NOMO-1 (cell line): ENCODE measurements around the gene KIRREL3.
A peak's percentile ranks its signal among the peaks of the same experiment; 100 is the strongest.
"Not testable (repeated sequence)": the region's sequence is repeated elsewhere in the genome, so short reads cannot be mapped to it uniquely, and the experiment has no call there.

Source experiments
- DNase-seq, 2 experiments: peaks; one replicate each; lab custom pipeline; 2025; ENCODE audit not compliant: unreplicated experiment in 2 of 2; lab: John Stamatoyannopoulos, UW

Gene KIRREL3

GRCh38 chr11:126398721-126399120 lies 601.8 kb downstream of the KIRREL3 start:
- no peak for DNase-seq

DNA sequence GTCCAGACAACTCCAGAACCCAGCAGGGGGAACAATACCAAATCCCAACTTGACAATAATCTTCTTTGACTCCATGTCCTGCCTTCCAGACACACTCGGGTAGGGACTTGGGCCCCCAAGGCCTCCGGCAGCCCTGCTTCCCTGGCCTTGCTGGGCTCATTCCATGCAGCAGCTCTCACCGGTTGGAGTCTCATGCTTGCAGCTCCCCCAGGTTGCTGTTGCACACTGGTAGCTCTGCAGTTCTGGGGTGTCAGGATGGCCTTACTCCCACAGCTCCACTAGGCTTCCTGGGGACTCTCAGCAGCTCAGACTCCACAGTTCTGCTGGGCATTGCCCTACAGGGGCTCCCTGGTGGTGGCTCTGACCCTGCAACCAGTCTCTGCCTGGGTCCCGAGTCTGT lies 602.3 kb downstream of the KIRREL3 start:
- no peak for DNase-seq

DNA sequence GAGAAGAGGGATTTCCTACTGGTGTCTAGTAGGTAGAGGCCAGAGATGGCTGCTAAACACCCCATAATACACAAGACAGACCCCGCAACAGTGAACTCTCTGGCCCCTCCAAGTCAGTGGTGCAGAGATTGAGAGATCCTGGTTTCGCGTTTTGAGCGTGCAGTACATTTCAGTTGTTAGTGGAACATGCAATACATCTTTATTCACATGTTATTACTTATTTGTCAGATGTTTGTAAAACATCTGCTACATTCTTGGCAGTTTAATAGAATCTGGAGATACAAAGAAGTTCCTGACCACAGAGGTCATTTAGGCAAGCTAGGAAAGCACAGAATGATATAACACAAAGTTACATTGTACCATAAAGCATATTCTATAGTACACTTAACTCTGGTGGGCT lies 603.6 kb downstream of the KIRREL3 start:
- DNase-seq, result no peak

DNA sequence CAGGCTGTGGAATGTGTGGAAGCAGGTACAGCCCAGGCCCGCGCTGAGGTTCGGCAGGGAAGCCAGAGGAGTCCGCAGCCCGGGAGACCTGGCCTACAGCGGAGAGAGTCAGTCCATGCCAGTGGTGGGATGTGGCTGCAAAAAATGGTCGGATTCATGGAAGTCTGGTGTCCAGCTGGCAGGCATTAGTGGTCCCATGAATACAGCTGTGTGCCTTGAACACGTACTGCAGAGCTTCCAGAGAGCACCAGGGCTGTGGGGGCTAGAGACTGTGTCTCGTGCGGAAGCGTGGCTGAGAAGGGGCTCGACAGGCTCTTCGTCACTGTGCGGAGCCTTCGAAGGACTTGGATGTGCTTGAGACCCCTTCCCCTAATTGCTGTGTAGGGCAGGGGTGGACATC lies 604.3 kb downstream of the KIRREL3 start:
- DNase-seq, result not testable (repeated sequence)

- not testable (repeated sequence) for DNase-seq
Measured at GRCh38 chr11:126395784-126396183, 604.8 kb downstream of the KIRREL3 start.

- not testable (repeated sequence) for DNase-seq
Measured at GRCh38 chr11:126394634-126395072, 605.9 kb downstream of the KIRREL3 start.

DNA sequence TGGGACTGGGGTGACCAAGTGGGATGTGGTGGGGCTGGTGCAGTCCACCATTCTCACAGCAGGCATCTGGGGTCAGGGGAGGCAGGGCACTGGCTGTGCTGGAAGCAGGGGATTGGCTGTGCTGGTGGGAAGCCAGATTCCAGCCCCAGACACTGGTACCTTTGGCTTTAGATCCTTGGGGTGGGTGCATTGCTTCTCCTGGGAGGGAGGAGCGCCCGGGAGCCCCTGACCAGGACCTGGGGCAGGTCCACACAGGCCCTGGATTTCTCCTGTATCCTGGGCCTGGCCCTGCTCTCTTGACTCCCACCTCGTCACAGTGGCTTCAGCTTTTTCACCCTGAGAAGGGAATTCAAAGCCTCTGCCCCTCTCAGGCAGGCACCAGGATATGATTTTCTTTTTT lies 606.5 kb downstream of the KIRREL3 start:
- DNase-seq, result no peak

GRCh38 chr11:126393143-126393542 lies 607.4 kb downstream of the KIRREL3 start:
- no peak for DNase-seq

DNA sequence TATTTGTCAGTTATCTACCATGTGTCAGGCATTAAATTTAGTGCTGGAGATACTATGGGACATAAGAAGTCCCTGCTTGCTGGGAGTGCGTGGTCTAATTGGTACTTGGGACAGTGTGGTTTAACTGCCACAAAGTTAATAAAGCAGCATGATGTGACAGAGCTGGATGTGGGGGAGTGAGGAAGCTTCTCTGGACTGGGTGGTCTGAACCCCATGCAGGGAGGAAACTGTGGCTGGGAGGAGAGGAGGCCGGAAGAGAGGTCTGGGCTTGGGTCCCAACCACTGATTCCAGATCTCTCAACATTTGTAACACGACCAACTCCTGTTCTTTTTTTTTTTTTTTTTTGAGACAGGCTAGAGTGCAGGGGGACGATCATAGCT lies 607.9 kb downstream of the KIRREL3 start:
- DNase-seq, result peak; percentile 10 to 30

DNA sequence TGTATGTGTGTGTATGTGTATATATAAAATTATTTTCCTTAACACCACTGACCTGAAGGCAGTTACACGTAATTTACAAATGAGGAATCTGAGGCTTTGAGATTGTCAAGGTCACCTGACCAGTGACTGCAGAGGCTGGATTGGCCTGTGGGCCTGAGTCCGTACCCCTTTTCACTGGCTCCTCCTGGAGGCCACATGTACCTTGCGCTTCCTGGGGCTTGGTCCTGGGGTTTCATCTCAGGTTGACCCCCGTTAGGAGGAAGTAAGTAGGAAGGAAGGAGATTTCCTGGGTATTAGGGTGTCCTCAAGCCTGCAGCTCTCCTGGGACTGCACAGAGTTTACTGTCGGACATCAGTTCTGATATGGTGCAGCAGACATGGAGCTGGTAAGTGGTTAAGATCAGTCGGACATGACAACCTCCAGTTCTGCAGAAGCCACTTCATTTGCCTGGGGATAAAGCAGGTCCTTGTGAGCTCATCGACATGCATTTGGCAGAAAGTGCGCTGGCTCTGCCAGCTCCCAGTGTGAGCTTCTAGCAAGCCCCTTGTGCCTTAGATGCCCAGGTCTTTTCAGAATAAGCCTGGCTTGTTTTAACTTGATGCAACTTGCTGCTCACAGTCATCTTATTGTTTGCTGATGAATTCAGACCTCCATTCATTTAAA lies 608.5 kb downstream of the KIRREL3 start:
- DNase-seq, result peak; percentile 37 to 54

DNA sequence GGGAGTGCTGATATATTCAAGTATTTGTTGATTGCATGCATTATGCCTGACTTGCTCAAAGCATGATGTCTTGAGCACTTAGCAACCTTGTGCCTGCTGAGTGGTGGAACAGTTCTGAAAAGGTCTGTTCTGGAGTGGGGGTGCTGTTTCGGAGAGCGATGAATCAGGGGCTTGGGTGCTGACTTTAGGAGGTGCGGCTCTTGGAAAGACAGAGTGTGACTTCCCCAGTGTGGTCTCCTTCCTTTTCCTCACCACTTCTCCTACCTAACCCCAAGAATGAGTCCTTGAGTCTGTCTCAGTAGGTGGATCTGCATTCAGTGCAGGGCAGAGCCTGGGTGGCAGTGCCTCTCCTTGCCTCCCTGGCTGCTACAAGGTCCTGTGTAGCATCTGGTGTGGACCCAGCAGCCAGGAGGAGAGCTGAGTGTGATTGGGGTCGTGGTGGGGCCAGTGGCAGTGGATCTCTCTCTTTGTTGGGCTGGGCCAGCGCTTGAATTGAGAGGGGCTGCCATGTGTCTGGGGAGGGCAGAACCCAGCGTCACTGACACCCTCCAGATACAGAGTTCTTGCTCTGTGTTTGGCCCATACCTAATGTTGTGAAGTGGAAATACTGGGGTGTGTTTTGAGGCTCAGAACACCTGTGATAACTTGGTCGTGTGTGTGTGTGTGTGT lies 609.1 kb downstream of the KIRREL3 start:
- peak in 1 of 2 experiments; percentile 3 for DNase-seq

DNA sequence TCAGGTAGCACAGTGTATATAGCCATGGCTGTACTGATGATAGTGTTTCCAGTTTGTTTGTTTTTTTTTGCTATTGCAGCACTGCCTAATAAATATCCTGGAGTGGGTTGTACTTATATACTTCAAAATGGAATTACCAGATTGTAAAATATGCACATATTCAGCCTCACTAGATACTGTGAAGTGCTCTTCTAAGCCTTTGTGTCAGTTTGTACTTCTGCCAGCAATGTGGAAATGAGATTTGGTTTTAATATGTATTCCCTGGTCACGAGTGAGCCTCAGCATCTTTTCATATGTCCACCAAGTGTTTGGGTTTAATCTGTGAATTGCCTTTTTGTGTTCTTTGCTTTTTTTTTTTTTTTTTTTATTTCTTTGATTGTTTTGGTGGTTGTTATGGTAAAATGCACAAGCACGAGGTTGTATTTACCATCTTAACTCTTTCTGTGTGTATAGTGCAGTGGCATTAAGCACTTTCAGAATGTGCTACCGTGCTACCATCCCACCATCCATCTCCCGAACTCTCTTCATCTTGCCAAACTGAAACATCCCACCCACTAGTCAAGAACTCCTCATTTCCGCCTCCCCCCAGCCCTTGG lies 610.2 kb downstream of the KIRREL3 start:
- no peak for DNase-seq

DNA sequence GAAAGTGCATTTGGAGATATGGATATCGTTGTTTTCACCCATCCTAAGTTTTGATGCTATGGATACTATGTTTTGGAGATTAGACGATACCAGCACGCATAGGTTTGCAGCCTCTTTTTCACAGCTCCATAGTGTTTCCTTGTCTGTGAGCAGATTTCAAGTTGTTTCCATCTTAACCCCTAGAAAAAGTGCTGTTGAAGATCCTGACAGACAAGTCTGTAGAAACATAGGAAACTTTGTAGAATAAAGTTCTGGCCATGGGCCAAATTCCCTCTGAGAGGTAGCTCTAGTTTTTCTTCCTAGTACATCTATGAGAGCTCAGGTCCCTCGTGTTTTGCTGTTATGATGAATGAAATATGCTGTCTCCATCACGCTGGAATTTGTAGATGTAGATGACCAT lies 612.7 kb downstream of the KIRREL3 start:
- no peak for DNase-seq

- peak; percentile 57 to 75 for DNase-seq
Measured at GRCh38 chr11:126386729-126387071, 613.9 kb downstream of the KIRREL3 start.

- DNase-seq, result no peak
Measured at GRCh38 chr11:126385991-126386728, 614.4 kb downstream of the KIRREL3 start.

- DNase-seq, result no peak
Measured at GRCh38 chr11:126384449-126385070, 616.0 kb downstream of the KIRREL3 start.

GRCh38 chr11:126383339-126384335 lies 616.9 kb downstream of the KIRREL3 start:
- no peak for DNase-seq

DNA sequence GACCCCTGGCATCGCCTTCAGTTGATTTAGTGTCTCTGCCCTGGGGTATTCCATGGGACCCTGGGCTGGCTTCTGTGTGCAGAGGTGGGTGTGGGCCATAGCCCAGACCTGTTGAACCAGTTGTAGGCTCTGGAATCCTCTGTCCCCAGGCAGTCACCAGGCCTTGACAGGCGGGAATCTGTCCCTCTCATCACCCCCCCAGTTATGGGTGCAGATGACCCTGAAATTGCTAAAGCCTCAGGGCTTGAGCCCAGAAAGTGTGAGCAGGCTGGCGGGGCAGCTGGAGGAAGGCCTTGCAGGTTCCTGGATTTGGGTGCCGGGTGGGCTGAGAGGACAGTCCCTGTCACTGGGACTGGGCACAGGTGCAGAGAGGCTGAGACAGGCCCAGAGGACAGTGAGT lies 617.9 kb downstream of the KIRREL3 start:
- DNase-seq, result not testable (repeated sequence)

DNA sequence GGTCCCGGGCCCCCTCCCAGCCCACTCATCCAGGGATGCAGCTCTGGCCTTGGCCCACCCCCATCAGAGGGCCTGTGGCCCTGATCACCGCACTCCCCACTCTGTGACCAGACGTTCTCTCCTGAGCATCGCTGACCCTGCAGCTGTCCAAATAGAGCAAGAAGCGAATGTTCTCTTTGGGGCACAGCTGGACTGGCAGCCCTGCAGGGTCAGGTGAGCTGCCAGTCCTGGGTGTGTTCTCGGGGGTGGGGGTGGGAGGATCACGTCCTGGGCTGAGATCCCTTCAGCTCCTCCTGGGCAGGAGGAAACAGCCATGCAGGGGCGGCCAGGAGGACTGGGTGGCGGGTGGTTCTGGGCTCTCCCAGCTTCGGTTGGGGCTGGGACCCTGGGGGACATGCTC lies 618.6 kb downstream of the KIRREL3 start:
- DNase-seq, result not testable (repeated sequence)

- no peak for DNase-seq
Measured at GRCh38 chr11:126380909-126381308, 619.7 kb downstream of the KIRREL3 start.
